ENCODE data around the gene CCDC85C.

Gene CCDC85C

DNA sequence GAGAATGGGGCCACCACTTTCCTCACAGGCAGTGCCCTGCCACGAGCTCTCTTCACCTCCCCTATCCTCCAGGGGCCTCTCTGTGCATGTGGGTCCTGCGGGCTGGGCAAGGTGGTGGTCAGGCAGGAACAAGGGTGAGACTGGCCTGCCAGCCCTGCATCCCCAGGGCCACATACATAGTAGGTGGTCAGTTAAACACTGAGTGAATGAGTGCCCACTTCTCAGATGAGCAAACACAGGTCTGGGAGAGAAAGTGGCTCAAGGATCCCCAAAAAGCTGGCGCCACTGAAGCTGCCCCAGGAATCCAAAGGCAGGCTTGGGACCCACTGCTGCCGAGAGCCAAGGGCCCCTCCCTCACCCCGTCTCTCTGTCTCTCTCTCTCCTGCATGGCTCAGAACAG lies 71.7 kb downstream of the CCDC85C start:
- TF ChIP-seq CTCF (IDR thresholded peaks at IDR 0.05; ENCODE audit: insufficient read depth, low read depth, low read length, missing control alignments), result no peak
- DNase-seq (ENCODE audit: low read depth), result no peak

GRCh38 chr14:99531251-99532096 lies 72.5 kb downstream of the CCDC85C start:
- no peak for DNase-seq (ENCODE audit: low read depth)
- TF ChIP-seq CTCF (IDR thresholded peaks at IDR 0.05; ENCODE audit: insufficient read depth, low read depth, low read length, missing control alignments), result no peak
- no peak overlapping the region for H3K4me3 ChIP-seq (ENCODE audit: low read depth, low read length)

More for the DNA sequence above, 71.7 kb downstream of the CCDC85C start:
- no peak overlapping the region for H3K4me3 ChIP-seq (ENCODE audit: low read depth, low read length)

DNA sequence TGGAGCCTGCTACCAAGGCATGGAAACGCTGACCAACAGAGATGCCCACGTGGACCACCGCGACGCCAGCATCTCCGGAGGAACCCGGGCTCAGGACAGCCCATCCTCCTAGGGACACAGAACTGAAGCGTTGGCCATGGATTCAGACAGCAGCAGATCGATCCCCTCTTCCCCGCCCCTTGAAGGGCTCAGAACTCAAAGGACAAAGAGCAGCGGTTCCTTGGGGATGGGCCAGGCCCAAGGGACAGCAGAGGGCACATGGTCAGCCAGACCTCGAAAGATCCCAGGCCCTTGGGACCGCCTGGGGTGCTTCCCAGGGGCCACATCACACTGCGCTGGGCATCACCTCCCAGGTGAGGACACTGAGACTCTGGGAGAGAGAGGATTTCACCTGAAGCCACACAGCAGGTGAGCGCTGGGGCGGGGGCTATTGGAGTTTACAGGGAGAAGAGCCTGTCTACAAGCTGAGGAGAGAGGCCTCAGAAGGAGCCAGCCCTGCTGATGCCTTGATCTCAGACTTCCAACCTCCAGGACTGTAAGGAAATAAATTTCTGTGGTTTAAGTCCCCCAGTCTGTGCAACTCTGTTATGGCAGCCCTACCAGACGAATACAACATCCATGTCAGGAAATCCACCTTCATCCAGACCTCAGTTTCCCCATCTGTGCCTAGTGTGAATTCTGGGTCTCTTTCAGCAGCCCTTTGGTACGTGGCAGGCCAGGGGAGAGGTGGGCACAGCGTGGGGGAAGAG lies 73.4 kb downstream of the CCDC85C start:
- no peak for TF ChIP-seq CTCF (IDR thresholded peaks at IDR 0.05; ENCODE audit: insufficient read depth, low read depth, low read length, missing control alignments)
- no peak overlapping the region for H3K4me3 ChIP-seq (ENCODE audit: low read depth, low read length)
- no peak for DNase-seq (ENCODE audit: low read depth)

DNA sequence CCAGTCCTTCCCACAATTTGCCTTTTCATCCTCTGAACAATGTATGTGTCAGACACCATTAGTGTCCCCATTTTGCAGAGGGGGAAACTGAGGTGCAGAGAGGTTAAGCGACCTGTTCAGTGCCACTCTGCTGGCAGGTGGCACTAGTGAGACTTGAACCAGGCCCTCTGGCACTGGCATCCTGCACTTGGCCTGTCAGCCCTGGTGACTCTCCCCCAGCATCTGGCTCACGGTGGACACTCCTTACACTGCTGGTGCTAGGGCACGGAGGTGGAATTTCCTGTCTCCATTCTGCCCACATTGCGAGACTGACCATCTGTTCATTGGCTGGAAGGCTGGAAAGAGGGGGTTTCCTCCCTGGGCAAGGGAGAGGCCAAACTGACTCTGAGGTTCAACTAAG lies 74.1 kb downstream of the CCDC85C start:
- no peak overlapping the region for H3K4me3 ChIP-seq (ENCODE audit: low read depth, low read length)
- DNase-seq (ENCODE audit: low read depth), result no peak
- no peak for TF ChIP-seq CTCF (IDR thresholded peaks at IDR 0.05; ENCODE audit: insufficient read depth, low read depth, low read length, missing control alignments)

DNA sequence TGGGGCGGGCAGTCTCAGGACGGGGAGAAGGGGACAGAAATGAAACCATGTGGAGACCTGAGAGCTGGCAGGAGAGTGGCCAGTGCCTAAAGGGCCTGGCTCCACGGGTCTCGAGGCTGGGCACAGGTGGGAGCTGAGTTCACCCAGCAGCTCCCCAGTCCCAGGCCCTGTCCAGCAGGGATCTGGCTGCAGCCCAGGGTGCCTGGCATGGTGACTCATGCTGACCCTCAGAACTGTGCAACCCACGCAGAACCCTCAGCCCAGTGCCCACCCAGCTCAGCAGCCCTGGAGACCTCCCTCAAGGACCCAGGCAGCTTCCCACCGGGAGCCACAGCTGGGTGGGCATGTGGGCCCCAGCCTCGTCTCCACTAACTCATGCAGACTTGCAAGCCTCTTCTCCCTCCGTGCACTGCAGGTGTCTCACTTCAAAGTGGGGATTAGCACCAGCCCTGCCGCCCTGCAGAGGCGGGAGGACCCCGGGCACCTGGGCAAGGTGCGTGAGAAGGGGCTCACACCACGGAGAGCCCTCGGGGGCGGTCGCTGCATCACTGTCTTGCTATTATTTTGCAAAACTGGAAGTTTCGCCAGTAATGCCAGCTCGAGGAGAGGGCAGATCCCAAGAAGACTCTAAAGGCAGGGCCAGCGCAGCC lies 76.5 kb downstream of the CCDC85C start:
- no peak for TF ChIP-seq CTCF (IDR thresholded peaks at IDR 0.05; ENCODE audit: insufficient read depth, low read depth, low read length, missing control alignments)
- H3K4me3 ChIP-seq (ENCODE audit: low read depth, low read length), result no peak overlapping the region
- DNase-seq (ENCODE audit: low read depth), result no peak

- no peak for DNase-seq (ENCODE audit: low read depth)
- H3K4me3 ChIP-seq (ENCODE audit: low read depth, low read length), result no peak overlapping the region
- TF ChIP-seq CTCF (IDR thresholded peaks at IDR 0.05; ENCODE audit: insufficient read depth, low read depth, low read length, missing control alignments), result no peak
Observed at GRCh38 chr14:99527026-99527425, 77.0 kb downstream of the CCDC85C start.

All from GM12865 (cell line).